22Rv1 (cell line): ENCODE data around the gene AP3S2.

ENCODE experiments used
- ZFX ChIP-seq: fragments of 450-650 bp; IDR thresholded peaks from 2 replicates; pipeline ENCODE4 v1.6.1; 2017; ENCODE audit warnings: antibody characterized with exemption, borderline replicate concordance
- TF ChIP-seq, protein P1 (sequence below): fragments of 450-650 bp; IDR thresholded peaks from 2 replicates; pipeline ENCODE4 v1.5.1; 2017; ENCODE audit warnings: mild to moderate bottlenecking

DNA sequence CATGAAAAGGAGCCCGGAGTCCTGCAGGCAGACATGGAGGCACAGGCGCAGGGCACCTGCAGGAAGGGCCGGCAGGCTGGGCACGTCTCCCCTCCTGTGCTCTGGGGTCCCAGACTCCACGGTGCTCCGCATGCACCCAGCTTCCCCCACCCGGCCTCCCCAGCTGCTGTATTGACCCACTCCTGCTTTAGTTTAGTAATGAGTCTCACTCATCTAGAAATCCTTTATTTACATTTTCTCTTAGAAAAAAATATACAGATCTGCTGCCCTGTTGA lies 109.2 kb downstream of the AP3S2 start:
- TF ChIP-seq, protein P1, sequence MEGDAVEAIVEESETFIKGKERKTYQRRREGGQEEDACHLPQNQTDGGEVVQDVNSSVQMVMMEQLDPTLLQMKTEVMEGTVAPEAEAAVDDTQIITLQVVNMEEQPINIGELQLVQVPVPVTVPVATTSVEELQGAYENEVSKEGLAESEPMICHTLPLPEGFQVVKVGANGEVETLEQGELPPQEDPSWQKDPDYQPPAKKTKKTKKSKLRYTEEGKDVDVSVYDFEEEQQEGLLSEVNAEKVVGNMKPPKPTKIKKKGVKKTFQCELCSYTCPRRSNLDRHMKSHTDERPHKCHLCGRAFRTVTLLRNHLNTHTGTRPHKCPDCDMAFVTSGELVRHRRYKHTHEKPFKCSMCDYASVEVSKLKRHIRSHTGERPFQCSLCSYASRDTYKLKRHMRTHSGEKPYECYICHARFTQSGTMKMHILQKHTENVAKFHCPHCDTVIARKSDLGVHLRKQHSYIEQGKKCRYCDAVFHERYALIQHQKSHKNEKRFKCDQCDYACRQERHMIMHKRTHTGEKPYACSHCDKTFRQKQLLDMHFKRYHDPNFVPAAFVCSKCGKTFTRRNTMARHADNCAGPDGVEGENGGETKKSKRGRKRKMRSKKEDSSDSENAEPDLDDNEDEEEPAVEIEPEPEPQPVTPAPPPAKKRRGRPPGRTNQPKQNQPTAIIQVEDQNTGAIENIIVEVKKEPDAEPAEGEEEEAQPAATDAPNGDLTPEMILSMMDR: no peak
- TF ChIP-seq ZFX: no peak
